Myocyte (in vitro differentiated cells): ENCODE data around the gene MAP3K9. TPM values are rescaled to one million over a fixed set of nuclear protein-coding genes. Genes with fewer than 3 reads are reported as not detected.
A peak's percentile ranks its signal among the peaks of the same experiment; 100 is the strongest.

Experiments used
- DNase-seq: peaks from one replicate; pipeline ENCODE4 v3.0.0-alpha.2; 2012; ENCODE audit warnings: low read depth
- total RNA-seq: library from RNA; depleted of rRNA; stranded (reverse); fragments of >200 nt; gene quantifications from 2 replicates; pipeline ENCODE4 v1.2.3, GENCODE V29; 2014

Gene MAP3K9
- total RNA-seq, 1 donor from 2014 or later = 0.53 TPM

DNA sequence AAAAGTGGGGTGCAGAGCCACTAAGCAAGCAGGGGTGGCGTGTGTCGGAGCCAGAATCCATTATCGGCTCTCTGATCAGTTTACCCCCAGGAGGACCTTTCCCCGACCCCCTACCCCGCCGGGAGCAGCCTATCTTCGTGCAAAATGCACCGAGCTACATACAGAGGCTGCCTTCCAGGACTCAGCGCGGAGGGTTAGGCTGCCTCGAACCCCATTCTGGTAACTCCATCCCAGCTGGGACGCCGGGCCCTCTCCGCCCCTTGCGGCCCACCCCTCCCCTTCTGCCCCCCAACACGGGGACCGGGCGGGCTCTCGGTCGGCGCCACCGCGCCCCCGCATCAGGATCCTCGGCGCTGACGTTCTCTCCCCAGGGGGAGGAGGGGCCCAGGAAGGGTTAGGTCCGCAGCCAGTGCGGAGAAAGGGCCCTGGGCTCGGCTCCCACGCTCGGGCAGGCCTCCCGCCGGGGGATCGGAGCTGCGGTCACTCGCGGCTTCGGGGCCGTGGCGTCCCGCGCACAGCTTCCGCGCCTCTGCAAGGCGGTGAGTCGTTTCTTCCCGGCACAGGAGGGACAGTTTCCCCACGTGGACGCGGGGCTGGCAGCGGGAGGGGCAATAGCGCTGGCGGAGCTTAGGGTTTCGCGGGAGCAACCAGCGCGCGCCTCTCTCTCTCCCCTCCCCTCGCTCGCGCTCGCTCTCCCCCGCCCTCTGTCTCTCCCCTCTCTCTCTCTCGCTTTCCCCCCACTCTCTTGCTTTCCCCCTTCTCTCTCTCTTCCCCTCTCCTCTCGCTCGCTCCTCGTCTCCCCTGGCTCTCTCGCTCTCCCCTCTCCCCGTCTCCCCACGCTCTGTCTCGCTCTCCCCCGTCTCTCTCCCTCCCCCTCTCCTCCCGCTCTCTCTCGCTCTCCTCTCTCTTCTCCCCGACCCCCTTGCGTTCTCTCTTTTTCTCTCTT is 12.5 kb upstream of the MAP3K9 start:
- peak; percentile 25 for DNase-seq

DNA sequence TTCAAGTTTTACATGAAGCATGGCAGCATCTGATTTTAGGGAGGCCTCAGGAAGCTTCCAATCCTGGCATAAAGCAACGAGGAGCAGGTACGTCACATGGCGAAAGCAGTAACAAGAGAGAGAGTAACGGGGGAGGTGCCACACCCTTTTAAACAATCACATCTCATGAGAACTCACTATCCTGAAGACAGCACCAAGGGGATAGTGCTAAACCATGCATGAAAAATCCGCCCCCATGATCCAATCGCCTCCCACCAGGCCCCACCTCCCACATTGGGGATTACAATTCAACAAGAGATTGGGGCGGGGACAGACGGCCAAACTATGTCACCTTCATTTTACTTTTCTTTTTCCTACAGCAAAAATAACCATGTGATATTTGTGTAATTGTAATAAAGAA is 7.2 kb upstream of the MAP3K9 start:
- DNase-seq = no peak

DNA sequence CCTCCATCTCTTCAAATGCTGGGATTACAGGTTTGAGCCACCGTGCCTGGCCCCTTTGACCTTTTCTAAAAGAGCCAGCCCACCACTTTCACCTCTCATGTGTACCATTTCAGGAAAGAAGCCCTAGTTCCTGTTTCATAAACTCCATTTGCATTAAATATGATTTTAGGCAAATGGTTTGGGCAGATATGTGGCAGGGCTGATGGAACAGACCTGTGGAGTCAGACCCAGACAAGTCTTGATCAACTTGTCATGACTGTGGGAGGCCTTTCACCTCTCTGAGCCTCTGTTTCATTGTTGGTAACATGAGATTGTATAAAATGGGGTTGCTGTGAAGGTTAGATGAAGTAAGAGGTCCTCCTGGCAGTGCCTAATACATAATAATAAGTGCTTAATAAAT is 5.2 kb upstream of the MAP3K9 start:
- no peak for DNase-seq

DNA sequence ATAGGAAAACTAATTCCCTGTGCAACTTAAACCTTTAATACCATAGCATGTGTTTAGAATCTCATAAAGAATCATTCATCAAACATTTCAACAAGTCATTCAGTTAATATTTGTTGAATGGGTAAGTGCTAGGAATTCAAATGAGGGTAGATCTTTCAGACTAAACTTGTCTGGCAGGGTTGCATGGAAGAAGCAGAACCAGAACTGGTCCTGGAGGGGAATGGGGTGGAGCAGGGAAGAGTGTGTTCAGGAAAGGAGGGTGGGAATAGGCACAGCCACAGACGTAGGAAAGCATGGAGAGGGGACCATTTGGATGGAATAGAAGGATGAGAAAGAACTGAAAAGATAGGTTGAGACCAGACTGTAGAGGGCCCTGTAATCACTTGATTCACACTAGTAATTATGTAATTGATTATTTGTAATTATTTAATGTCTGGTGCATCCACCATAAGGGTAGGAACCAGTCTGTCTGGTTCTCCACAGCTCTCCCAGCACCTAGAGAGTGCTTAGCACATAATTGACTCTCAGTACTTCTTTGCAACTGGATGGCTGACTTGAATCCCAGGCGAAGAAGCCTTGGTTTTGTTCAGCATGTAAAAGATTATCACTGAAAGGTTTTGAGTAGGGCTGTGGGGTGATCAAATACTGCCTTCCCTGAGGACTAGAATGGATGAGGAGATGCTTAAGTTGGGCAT is 3.0 kb upstream of the MAP3K9 start:
- no peak for DNase-seq

DNA sequence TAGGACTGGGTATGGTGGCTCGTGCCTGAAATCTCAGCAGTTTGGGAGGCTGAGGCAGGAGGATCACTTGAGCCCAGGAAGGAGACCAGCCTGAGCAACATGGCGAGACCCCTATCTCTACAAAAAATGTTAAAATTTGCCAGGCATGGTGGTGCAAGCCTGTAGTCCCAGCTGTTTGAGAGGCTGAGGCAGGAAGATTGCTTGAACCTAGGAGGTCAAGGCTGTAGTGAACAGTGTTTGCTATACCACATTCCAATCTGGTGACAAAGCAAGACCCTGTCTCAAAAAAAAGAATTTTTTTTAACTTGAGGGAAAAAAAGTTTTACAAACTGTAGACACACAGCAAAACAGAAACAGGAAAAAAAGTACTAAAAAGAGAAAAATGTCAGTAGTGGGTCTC is 2.3 kb upstream of the MAP3K9 start:
- no peak for DNase-seq

DNA sequence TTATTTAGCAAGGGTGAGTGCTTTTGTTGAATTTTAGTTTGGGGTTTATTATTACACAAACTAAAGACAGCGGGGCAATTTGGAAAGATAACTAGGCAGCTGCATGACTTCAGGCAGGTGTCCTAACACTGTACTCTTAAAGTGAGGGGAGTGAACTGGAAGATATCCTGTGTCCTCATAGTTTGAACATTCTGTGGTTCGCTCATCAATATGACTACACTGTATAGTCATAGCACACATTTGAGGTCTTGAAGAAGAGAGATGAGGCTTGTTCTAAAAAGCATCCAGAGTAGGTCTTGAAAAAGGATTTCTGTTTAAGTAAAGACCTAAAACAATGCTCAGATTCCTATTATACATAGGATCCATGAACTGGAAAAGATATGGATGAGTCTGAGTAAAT is 1.7 kb upstream of the MAP3K9 start:
- DNase-seq = no peak

DNA sequence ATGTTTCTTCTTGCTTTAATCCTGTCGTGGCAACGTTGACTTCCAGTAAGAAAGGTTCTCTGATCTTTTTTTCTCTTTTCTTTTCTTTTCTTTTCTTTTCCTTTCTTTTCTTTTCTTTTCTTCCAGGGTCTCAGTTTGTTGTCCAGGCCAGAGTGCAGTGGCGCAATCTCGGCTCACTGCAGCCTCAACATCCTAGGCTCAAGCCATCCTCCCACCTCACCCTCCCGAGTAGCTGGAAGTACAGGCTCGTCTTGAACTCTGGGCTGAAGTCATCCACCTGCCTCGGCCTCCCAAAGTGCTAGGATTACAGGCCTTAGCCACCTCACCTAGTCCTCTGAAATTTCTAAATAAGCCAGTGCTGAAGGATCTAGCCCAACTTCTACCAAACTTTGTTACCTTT is 1.3 kb upstream of the MAP3K9 start:
- no peak for DNase-seq

DNA sequence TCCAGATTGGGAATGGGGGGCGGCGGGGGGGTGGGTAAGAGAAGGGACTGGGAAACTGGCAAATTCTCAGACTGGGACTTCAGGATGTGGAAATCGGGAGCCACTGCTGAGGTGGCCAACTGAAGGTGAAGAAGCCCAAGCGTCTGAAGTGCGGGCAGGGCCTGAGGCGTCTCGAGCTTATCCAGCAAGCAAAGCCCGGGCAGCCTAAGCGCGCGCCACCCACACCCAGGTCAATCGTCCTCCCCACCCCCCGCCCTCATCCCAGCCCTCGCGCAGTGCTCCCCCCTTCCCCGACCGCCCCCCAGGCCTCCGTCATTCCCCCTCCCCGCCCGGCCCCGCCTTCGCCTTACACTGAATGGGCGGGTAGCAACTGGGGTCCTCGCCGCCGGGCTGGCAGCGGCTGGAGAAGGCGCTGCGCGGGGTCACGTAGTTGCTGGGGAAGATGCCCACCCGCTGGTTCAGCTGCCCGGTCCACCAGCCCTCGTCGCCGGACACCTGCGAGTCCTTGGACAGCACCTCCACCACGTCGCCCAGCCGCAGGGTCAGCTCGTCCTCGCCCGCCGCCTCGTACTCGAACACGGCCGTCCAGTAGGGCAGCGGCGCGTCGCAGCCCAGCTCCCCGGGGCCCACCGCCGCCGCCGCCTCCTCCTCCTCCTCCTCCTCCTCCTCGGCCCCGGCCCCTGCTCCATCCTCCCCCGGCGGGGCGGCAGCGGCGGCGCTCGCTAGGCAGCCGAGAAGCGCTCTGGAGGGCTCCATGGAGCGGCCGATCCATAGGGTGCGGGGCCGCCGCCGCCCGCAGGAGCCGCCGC is 693 bp downstream of the MAP3K9 start:
- DNase-seq = no peak

DNA sequence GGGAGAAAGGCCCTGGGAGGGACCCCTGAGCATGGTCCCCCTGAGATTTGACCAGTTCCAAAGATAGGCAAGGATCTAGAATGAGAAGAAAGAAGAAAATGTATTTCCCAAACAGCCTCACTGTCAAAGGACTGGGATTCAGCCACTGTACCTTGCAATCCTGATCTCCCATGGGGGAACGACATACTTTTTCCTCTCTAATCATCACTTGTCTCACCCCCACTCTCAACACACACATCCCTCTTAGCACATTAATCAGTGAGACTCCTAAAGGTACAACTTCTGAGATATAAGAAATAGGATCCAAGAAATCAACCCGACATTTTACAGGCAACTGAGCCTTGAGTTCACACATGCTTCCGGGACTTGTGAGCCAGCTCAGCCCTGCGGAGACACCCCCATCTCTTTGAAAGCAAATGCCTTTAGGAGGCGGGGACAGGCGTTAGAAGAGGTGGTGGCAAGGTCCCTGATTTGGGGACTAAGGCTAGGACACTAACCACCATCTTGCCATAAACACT is 1.4 kb downstream of the MAP3K9 start:
- DNase-seq = no peak

DNA sequence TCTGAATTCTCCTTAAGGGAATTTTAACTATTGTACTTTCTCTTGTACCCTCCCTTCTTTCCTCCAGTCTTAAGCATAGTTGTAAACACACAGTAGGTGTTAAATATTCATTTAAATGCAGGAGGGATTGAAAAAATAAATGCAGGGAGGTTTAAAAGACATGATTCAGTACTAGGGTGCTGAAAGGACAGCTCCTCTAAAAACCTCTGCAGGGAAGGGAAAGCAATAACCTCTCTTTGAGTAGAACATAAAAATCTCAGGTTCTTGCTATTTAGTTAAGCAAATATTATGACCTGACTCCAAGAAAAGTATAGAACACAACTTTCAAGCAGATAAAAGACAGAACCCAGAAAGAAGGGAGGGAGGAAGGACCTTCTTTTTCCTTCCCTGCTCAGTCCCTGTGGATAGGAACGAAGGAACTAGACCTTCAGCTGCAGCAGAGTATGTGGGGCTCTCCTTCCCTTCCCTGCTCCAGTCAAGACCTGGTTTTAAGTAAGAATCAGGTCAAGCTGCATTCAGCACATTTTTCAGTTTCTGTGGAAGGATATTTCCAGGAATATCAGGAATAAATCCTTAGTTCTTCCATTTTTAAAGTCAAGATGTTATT is 4.7 kb downstream of the MAP3K9 start:
- peak; percentile 35 for DNase-seq

DNA sequence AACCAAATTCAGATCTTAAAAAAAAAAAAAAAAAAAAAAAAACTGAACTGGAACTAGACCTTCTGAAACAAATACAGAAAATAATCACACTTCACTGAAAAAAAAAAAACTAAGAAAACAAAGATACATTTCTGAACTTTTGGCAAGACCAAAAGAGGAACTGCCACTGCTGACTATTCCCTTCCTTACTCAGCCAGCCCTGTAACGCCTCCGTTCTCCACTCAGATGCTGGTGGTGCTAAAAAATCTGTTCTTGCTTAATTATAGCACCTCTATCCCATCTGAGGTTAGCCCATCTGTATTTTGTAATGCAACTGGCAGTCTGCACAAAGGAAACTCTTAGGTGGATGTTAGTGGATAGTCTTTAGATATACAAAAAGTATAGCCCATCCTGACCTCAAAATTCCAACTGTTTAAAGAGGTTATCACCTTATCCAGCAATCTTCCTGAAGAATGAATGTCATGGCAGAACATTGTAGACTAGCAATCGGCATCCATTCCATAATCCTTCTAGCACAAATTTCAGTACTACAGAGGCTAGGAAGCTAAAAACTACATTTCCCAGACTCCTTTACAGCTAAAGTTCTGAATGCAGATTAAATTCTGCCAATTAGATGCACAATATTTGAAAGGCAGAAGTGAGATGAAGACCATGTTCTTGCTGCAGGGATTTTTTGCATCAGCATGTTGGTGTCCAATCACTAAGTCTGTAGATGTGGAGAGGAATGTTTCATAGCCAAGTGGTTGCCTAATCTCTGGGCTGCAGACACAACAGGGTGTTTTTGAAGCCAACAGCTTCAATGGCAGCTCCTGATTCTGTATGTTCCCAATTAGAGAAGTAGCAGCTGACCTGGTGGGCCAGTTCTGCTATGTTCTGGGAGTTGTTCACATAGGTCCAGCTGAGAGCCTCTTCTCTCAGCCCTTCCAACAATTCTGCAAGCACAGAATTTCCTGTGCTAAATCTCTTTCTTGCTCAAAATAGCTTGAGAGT is 5.7 kb downstream of the MAP3K9 start:
- no peak for DNase-seq

DNA sequence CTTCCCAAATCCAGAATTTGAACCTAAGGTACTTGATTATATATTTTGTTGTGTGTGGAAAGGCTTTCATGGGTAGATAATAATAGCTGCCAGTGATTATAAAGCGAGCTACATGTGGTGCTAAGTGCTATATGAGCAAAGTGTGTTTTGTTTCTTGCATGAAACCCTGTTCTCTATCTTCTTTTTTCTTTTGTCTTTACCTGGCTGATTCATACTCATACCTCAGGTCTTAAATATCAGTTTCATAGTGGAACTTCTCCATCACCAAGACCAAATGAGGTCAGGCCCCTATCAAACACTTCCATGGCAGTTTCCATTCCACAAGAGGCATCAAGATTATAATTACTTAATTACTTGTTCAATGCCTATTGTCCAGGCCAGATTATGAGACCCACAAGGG is 6.9 kb downstream of the MAP3K9 start:
- no peak for DNase-seq

DNA sequence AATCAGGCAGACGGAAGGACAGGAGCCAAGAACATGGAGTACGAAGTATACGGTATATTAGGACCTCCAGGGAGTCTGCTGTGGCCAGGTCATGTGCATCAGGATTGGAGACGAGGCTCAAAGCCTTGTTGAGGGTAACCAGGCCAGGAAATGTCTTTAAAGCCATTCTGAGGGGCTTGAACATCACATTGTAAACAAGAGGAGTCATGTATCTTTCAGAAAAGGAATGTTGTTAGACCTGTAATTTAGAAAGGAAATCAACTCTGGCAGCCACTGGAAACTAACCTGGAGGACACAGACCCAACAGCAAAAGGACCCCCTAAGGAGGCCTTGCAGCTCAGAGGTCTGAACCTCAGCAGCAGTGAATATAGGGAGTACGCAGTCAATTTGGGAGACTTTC is 7.5 kb downstream of the MAP3K9 start:
- no peak for DNase-seq

DNA sequence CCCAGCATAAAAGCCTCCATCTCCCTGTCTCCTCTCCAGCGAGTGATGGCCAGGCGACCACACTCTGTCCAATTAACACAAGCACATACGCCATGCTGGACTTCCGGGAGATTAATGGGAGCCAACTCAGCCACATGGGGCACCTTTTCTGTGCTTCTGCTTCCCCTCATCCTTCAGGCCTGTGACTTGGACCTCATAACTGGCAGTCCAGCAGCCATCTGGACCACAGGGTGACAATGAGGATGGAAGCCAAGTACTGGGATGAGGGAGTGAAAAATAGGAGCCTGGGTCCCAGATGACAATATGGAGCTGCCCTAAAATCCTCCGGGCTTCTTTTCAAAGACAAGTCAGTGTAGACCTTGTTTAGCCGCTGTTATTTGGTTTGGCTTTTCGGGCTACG is 12.8 kb downstream of the MAP3K9 start:
- DNase-seq = no peak

DNA sequence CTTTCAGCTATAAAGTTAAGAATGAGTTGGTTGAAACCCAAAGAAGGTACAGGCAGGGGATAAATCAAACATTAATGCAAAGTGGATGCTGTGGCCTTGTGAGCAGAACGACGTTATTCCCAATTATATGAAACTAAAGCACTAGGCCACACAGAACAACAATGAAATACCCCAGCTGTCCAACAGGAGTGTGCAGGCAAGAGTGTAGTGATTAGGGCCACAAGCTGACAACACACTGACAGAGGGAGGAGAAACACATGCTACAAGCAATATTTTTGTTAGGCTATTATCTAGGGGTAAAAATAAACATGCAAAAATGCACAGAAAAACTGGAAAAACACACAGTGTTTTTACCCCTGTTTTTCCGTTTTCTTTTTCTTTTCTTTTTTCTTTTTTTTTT is 15.0 kb downstream of the MAP3K9 start:
- DNase-seq = no peak

DNA sequence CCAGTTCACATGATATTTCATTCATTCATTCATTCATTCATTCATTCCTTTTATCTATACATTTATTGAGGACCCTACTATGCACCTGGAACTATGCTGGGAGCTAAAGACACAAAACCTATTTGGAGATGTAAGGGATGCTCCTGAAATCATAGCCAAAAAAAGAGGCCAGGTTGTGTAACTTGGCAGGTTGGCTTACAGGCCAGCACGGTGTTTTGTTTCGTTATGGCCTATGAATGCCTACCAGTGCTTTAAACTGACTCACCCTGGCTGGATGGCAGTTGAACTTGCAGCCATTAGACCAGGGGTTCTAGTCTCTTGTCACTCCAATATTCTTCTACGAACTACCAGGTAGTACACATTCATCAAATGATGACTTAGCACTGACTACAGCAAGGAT is 15.7 kb downstream of the MAP3K9 start:
- no peak for DNase-seq

DNA sequence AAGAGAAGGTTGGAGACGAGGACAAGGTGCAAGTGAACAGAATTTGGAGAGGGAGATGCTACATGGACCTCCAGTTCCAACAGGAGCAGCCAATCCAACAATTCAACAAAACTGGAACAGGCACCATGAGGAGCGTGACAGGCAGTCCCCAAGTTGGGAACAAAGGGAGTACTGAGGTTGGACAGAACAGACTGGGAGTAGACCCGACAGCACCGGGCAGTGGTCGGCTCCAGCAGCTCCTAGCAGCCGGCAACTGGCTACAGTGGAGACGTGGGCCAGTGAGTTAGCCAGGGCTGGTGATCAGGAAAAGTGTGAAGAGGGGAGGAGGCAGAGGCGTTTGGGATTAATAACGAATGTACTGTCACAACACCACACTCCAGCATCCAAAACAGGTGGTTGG is 16.4 kb downstream of the MAP3K9 start:
- DNase-seq = no peak

DNA sequence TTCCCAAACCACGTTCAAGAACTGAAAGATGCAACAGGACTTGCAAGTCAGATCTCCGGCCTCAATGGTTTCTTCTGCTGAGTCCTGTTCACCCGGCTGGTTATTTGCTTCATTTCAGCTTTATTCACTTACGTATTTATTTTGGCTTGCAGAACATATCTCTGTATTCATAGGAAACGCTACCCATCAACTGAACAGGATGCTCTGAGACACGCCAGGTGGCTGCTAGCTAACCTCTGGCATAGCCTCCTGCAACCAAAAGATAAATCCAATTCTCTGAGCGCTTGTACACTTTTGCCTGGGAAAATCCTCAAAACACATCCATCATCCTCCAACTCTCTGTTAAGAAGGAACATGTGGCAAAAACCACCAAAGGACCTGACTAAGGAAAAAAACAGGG is 17.3 kb downstream of the MAP3K9 start:
- no peak for DNase-seq

DNA sequence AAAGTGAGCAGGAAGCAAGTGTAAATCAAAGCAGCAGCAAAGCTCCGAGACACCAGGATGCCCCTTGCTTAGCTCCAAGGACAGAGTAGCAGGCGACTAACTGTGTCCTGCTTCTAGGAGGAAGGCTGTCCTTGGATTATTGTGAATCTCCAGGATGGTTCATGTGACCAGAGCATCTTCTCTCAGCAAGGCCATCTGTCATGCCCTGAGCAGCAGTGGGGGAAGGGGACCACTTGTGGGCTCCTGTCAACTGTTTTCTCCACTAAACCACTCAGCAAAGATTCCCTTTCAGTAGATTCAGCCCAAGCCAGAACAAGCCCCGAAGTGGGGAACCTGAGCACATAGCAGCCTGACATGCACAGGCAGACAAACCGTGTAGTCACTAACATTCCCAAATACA is 19.4 kb downstream of the MAP3K9 start:
- DNase-seq = peak; percentile 22

DNA sequence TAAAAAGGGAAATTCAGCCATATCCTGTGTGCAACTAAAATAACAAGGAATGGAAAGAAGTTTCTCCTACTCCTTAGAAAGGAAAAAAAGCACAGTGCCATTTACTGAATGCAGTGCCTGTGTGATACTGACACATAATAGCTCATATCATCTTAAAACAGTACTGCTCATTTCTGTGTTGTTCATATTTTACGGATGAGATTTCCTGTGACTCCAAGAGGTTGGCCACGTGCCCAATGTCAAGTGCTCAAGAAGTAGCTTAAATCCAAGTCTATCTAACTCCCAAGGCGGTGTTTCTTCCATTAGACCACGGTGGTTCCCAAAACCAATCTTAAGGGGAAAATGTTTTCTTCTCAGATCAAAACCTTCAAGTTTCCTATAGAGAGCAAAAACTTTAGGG is 20.0 kb downstream of the MAP3K9 start:
- peak; percentile 68 for DNase-seq
